Thyroid gland (tissue), 4 donors: ENCODE data around the gene GTF3C5.

ENCODE experiments used
- POLR2A ChIP-seq, 2 donors: fragments of 450-650 bp; IDR thresholded peaks; one replicate each; pipeline ENCODE4 v1.6.1; 2017; ENCODE audit warnings: antibody characterized with exemption in 2 of 2, mild to moderate bottlenecking in 2 of 2, moderate library complexity in 1 of 2
- TF ChIP-seq, protein P1 (sequence below), 6 experiments: fragments of 200-600 bp in 3 of 6; fragments of 450-650 bp in 3 of 6; sonication (generic) in 3 of 6; IDR thresholded peaks; one replicate each; pipeline ENCODE4 v1.5.1; 2016 to 2019; ENCODE audit warnings: antibody characterized with exemption in 6 of 6, mild to moderate bottlenecking in 2 of 6, inconsistent platforms in 1 of 6, moderate library complexity in 1 of 6

DNA sequence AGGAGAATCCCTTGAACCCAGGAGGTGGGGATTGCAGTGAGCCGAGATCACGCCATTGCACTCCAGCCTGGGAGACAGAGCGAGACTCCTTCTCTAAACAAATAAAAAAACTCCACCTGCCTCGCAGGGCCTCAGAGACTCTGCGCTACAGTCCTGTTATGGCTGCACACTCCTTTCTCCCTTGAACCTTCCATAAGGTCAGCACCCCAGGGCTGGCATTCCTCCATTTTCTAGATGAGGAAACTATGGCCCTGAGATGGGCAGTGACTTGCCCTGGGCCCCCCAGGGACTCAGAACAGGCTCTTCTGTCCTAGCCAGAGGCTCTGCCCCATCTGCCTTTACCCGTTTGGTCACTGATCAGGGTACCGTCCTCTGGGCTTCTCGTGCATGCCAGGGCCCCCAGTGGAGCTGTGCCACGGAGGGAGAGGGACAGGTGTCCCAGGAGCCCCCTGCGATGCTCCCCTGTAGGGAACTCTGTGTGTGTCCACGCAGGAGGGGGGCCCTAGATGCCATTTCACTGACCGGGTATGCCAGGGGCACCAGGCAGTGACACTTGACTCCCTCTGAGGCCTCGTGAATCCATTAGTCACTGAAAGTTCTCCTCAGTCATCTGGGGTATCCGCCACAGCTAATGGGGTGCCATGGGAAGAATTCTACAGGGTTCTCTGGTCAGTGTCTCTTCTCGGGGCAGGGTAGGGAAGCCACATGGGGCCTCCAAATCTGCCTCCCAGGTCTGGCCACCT lies 74.1 kb downstream of the GTF3C5 start:
- TF ChIP-seq, protein P1, sequence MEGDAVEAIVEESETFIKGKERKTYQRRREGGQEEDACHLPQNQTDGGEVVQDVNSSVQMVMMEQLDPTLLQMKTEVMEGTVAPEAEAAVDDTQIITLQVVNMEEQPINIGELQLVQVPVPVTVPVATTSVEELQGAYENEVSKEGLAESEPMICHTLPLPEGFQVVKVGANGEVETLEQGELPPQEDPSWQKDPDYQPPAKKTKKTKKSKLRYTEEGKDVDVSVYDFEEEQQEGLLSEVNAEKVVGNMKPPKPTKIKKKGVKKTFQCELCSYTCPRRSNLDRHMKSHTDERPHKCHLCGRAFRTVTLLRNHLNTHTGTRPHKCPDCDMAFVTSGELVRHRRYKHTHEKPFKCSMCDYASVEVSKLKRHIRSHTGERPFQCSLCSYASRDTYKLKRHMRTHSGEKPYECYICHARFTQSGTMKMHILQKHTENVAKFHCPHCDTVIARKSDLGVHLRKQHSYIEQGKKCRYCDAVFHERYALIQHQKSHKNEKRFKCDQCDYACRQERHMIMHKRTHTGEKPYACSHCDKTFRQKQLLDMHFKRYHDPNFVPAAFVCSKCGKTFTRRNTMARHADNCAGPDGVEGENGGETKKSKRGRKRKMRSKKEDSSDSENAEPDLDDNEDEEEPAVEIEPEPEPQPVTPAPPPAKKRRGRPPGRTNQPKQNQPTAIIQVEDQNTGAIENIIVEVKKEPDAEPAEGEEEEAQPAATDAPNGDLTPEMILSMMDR (IDR thresholded peaks at IDR 0.05) = no peak
- TF ChIP-seq POLR2A (IDR thresholded peaks at IDR 0.05) = no peak
